Panc1 (cell line): ENCODE results near the gene PSMD8.
"Not testable (repeated sequence)": the region's sequence is repeated elsewhere in the genome, so short reads cannot be mapped to it uniquely, and the experiment has no call there.

Source experiments
- POLR2AphosphoS5 ChIP-seq: IDR thresholded peaks from 2 replicates; pipeline ENCODE4 v1.6.1; 2012; ENCODE audit warnings: mild to moderate bottlenecking, low read depth, low read length, moderate library complexity
- TF ChIP-seq, protein P1 (sequence below): fragments of 450-650 bp; IDR thresholded peaks from 2 replicates; pipeline ENCODE4 v1.5.1; 2017; ENCODE audit warnings: mild to moderate bottlenecking

DNA sequence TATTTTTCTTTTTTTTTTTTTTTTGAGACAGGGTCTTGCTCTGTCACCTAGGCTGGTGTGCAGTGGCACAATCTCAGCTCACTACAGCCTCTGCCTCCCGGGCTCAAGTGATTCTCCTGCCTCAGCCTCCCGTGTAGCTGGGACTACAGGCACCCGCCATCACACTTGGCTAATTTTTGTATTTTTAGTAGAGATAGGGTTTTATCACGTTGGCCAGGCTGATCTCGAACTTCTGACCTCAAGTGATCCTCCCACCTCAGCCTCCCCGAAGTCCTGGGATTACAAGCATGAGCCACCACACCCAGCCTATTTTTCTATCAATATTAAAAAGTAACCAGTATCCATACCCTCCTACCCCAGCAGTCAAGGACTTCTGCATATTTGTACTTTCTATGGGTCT is 36.0 kb downstream of the PSMD8 start:
- TF ChIP-seq, protein P1, sequence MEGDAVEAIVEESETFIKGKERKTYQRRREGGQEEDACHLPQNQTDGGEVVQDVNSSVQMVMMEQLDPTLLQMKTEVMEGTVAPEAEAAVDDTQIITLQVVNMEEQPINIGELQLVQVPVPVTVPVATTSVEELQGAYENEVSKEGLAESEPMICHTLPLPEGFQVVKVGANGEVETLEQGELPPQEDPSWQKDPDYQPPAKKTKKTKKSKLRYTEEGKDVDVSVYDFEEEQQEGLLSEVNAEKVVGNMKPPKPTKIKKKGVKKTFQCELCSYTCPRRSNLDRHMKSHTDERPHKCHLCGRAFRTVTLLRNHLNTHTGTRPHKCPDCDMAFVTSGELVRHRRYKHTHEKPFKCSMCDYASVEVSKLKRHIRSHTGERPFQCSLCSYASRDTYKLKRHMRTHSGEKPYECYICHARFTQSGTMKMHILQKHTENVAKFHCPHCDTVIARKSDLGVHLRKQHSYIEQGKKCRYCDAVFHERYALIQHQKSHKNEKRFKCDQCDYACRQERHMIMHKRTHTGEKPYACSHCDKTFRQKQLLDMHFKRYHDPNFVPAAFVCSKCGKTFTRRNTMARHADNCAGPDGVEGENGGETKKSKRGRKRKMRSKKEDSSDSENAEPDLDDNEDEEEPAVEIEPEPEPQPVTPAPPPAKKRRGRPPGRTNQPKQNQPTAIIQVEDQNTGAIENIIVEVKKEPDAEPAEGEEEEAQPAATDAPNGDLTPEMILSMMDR, result not testable (repeated sequence)
- TF ChIP-seq POLR2AphosphoS5, result not testable (repeated sequence)
